ENCODE results near the gene FOSL2.

The FOSL2 gene

DNA sequence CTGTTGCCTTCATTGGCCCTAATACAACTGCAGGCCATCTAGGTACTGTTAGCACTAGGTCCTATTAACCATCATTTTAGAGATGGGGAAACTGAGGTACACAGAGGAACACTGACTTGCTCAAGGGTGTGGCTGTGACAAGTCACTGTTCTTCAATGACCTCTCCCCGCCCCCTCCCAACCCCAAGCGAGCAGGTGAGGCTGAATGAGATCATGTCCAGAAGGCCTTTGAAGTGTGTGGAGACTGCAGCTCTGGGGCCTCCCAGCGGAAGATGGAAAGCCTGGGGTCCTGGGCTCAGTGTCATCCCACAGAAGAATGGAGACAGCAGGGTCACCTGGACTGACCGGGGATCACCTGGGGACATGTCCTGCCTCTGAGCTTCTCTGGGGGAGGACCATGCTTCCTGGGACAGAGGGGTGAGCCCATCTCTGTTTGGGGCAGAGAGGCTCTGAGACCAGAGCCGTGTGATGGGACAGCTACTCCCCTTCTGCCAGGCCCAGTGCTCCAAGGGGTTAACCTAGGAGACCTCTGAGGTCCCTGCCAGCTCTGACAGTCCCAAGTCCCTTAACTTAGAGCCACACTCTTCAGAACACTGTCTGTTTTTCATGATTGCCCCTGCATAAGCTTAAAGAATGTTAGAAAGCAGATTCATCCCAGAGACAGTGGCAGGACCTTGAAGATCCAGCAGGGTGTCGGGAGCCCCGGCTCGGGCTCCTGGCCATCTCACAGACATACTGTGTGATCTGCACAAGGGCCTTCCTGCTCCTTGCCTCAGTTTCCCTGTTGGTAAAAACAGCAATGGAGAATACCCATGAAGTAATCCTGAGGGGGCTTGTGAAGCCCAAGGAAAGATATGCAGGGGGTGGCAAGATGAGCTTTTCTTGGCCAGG is 16.7 kb upstream of the FOSL2 start:
- DNase-seq, result no peak

- DNase-seq, result no peak
These were observed 15.4 kb upstream of the FOSL2 start for GRCh38 chr2:28377195-28377816.

DNA sequence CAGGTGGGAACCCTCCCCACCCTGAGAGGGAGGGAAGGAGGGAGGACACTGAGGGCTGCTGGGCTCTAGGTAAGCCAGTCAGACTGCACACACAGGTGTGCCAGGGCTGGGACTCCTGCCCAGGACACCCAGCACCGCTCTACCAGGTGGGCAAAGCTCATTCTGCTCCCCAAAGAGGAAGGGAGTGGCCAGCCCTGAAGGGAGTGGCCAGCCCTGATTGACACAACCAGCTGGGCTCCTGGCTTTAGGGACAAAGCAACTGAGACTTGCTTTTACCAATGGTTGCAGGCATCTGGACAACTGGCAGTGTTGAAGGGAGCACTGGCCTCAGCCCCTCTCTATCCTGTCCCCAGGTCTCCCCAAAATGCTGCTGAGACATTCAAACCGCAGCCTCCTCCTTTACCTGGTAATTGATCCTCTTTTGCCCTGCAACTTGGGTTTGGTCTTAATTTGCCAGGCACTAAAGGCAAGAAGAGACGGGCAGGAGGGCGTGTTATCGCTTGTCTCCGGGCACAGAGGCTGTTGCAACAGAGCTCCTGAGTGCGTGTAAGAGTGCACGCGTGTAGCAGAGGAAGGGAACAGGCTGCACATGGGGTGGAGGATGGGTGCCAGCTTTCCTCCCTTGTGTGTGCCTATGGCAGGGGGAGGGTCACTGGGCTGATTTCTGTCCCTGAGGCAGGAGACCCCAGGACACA is 14.5 kb upstream of the FOSL2 start:
- DNase-seq, result no peak

GRCh38 chr2:28378679-28379584 is 13.7 kb upstream of the FOSL2 start:
- no peak for DNase-seq

DNA sequence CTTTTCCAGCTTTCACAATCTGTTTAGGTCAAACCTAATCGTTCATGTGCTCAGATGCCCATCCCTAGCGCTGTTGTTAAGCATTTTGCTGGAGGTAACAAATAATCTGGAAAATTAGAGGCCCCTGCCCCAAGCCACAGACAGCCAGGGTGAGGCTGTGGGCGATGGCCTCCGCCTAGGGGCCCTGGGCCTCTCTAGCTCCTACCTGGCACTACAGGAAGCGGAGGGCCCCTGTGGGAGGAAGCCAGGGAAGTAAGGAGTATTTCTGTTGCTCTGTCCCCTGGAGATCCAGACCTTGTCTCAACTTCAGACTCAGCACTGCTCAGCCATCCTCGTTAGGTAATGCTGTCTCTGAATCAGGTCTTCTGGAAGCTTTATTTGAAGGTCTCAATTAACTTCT is 12.4 kb upstream of the FOSL2 start:
- DNase-seq, result no peak

DNA sequence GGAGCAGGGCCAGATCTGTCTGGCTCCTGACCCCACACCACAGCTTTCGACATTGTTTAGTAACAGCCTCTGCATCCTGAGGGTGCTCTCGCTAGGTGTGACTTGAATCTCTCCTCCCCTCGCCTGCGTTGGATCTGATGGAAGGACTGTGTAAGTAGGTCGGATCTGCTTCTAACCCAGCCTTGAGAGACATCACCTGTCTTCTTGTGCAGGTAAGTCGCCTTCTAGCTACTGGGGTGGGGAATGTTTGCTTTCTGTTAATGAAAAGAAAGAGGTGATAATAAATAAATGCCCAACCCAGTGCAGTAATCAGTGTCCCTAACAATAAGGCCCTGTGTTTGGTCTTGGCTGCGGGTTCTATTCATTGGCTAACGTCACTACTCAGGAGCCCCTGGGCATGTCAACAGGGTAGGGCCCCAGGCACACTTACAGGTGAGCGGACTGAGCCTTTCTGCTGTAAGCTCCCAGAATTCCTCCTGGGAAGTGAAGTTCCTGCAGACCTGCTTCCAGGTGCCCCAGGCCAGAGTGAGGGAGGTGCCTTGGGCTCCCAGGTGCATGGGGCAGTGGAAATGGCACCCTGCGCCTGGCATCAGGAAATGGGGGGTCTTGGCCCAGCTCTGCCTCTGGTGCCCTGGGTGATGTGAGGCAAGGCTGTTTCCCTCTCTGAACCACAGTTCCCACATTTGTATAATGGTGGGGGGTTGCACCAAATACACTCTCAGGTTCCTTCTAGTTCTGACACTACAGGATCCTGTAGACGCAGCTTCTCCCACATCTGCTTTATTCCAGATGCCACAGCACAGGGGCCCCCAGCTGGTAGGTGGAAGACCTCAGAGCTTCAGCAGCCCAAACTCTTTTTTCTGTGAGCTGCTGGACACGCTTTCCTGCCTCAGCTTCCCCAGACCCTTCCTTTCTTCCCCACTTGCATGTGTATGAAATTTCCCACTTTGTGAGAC is 11.2 kb upstream of the FOSL2 start:
- DNase-seq, result no peak

GRCh38 chr2:28382755-28383154 is 9.9 kb upstream of the FOSL2 start:
- DNase-seq, result no peak

DNA sequence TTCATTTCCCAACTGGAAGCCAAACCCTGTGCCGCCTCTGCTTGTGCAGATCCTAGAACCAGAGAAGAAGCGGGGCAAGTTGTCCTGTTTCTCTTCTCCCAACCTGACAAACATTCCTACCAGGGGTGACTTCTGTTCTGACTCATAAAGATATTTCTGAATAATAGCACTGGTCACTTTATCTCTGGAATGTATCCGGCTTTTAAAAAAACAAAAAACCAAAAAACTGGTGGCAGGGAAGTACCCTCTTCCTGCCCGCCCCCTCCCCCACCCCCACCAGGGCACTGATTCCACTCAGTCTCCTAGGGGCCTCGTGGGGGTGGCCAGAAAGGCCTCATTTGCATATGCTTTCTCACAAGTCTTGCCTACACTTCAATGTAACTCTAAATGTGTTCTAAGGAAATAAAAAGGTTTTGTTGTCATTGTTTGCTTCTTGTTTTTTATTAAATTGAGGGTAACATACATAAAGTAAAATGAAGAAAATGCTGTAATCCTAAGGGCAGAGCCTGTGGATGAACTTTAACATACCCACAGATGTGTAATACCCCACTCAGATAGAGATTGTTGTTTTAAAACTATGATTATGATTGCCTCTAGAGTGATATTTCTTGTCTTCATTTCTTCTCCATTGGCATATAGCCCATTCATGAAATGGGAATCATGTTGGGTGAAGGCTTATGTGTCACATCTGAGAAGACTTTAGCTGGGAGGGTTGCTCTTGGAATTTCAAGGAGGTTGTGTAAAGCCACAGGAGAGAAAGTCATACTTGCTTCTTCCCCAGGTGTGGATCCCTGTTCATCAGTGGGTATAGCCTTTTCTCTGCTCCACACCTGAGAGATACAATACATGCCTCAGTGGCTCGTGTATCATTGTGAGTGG is 5.3 kb upstream of the FOSL2 start:
- no peak for DNase-seq

DNA sequence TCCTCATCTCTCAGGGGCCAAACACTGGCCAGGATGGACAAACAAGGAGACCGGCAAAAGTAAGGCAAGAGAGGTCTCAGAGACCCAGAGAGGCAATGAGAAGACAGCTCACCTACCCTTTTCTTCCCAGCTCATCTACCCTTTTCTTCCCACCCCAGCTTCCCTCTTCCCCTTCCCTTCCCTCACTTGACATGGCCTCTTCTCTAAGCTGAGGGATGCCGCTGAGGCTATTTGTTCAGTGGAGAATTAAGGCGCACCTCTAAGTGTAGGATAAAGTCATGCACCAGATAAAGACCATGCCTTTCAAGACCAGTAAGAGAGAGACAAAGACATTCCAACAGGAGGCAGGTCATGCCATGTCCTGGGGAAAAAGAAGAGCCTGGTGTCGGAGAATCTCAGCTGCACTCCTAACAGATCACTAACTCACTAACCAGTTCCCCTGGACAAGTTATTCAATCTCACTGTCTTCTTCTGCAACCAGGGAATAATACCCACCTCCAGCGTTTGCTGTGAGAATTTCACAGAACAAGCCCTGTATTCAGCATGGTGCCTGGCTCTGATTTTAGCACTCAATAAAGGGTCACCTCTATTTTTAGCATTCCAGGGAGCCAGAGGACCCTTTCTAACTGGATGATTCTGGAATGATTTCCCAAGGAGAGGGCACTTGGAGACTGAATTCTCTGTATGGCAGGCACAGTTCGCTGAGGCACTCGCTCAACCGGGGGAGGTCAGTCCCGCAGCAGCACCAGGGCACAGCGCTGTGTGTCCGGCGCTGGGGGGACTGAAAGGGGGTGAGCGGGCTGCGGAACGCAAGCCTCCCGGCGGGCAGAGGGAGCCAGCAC is 3.0 kb upstream of the FOSL2 start:
- no peak for DNase-seq

DNA sequence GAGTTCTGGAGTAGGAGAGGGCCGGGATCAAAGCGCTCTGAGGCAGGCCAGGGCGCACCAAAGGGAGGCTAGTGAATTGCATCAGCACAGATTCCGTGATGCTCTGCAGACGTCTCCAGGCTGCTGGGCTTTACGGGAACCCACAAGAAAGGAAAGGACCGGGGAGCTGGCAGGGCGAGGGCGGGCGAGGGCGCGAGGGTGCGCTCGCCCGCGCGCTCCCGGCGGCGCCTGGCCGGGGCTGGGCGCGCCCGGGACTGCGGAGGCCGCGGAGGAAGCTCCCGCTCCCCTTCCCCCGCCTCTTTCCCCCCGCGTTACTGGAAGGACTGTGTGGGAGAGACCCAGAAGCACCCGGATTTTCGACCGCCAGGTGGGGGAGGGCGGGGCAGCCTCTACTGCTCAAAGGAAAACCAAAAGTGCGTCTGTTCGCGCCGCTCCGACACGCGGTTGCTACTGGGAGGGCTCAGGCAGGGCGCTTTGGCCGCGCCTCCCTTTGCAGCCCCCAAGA is 2.4 kb upstream of the FOSL2 start:
- peak; percentile 52 for DNase-seq

DNA sequence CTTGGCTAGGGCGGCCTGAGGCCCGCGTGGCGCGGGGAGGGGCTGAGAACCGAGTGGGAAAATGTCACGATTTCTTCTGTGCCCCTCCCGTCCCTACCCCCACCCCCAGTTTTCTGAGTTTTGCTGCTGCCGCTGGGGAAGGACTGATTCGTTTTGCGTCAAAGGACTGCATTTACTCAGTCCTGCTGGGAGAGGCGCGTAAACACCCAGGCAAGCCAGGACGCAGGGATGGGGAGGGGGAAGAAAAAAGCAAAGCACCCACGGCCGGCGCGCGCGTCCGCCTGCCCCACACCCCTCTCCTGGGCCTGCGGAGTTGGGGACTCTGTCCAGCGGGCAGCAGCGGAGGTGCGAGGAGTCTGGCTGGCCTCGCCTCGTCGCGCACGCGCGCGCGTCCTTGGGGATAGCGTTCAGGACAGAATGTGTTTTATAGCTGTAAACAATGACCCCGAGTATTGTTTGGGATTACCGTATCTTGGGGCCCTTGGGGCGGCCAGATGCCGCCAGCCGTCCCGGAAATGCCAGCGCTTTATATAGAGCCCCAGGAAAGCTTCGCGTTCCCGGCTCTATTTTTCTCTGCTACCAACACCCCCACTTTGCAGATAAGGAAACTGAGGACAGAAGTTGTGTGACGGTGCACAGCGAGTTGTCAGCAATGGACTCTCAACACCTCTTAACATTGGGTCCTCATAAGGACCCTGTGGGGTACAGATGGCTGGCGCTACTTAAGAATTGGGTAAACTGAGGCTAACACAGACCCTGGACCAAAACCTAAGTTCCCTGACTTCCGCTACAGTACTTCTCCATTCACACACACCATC is 1.7 kb upstream of the FOSL2 start:
- no peak for DNase-seq

DNA sequence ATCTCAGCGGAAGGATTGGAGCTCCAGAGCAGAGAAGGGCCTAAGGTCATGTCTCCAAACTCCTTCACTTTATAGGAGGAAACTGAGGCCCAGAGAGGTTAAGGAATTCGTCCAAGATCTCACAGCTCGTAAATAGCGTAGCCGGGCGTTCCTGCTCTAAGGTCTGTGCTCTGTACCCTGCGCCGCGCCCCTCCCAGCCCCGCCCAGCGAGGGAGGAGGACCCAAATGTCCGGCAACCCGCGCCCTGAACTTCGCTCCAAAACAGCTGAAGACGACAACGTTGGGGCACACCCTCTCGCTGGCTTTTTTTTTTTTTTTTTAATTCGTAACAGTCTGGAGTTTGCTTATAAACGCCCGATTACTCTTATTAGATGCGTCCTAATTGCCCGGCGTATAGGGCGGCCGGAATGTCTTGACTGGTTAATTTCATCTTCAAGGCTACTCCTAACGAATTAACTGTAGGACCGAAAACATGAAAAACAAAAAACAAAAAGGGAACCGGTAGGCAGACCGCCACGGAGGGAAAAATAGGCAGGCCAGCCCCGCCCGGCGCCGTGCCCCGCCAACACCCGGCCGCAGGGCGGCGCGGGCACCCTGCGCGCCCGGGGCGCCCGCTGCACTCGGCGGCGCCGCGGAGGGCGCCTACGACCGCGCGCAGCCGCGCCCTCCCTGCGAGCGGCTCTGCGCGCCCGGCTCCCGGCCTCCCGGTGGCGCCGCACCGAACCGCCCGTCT is 928 bp upstream of the FOSL2 start:
- DNase-seq, result peak; percentile 52

DNA sequence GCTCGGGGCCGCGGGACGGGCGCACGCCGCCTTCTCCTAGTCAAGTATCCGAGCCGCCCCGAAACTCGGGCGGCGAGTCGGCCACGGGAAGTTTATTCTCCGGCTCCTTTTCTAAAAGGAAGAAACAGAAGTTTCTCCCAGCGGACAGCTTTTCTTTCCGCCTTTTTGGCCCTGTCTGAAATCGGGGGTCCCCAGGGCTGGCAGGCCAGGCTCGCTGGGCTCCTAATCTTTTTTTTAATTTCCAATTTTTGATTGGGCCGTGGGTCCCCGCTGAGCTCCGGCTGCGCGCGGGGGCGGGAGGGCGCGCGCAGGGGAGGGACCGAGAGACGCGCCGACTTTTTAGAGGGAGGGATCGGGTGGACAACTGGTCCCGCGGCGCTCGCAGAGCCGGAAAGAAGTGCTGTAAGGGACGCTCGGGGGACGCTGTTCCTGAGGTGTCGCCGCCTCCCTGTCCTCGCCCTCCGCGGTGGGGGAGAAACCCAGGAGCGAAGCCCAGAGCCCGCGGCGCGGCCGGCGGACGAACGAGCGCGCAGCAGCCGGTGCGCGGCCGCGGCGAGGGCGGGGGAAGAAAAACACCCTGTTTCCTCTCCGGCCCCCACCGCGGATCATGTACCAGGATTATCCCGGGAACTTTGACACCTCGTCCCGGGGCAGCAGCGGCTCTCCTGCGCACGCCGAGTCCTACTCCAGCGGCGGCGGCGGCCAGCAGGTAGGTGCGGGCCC is 617 bp downstream of the FOSL2 start:
- no peak for DNase-seq

- DNase-seq, result no peak
These were observed 1.7 kb downstream of the FOSL2 start for GRCh38 chr2:28394331-28394877.

- no peak for DNase-seq
These were observed 2.3 kb downstream of the FOSL2 start for GRCh38 chr2:28394997-28395333.

- no peak for DNase-seq
These were observed 2.8 kb downstream of the FOSL2 start for GRCh38 chr2:28395334-28396061.
